ENCODE measurements around the gene ASB16.

GRCh38 chr17:44178133-44178532, 7.6 kb downstream of the ASB16 start:
- TF ChIP-seq CTCF (conservative IDR thresholded peaks at IDR 0.05 in 1 of 2, IDR thresholded peaks at IDR 0.05 in 1 of 2; ENCODE audit: low read depth in 1 of 2, low read length in 2 of 2) (no peak), EZH2 (IDR thresholded peaks at IDR 0.05; ENCODE audit: low read length, missing control alignments) (no peak)
